OCI-LY7 (cell line): ENCODE measurements around the gene AVPI1. TPM values are rescaled to one million over a fixed set of nuclear protein-coding genes. Genes with fewer than 3 reads are reported as not detected.

Experiments used
- BruUV-seq: library from RNA; stranded (reverse); fragments of 400-500 nt; replicated peaks from 2 replicates; lab custom pipeline; 2021; lab: Mats Ljungman, UMichigan
- CTCF ChIA-PET: fragments of 300-600 bp; sonication (Branson Sonifier 250); formaldehyde crosslinking; loops from one replicate; lab custom pipeline; 2022; ENCODE audit warnings: antibody characterized with exemption; ENCODE audit not compliant: unreplicated experiment; lab: Charles Lee
- POLR2A ChIA-PET: fragments of 300-600 bp; sonication (Branson Sonifier 250); formaldehyde crosslinking; loops from one replicate; lab custom pipeline; 2022; ENCODE audit warnings: antibody characterized with exemption; lab: Charles Lee
- DNase-seq: peaks from one replicate; pipeline ENCODE4 v3.0.0-alpha.2; 2015; ENCODE audit warnings: low spot score
- H2AFZ ChIP-seq: fragments of 200-600 bp; sonication (generic), shearing (Covaris generic); 2 replicates; pipeline ENCODE4 v1.6.1; 2014; ENCODE audit warnings: mild to moderate bottlenecking, antibody characterized with exemption, low read length, moderate library complexity
- H3K27ac ChIP-seq: fragments of 200-600 bp; sonication (generic); 2 replicates; pipeline ENCODE4 v1.5.1; 2014; ENCODE audit warnings: mixed run types, low read depth, mild to moderate bottlenecking, moderate library complexity, low read length, inconsistent platforms; ENCODE audit not compliant: poor library complexity, severe bottlenecking
- H3K36me3 ChIP-seq: fragments of 200-600 bp; sonication (generic); 2 replicates; pipeline ENCODE4 v1.6.1; 2014; ENCODE audit warnings: mild to moderate bottlenecking, antibody characterized with exemption, low read length, moderate library complexity, mixed read lengths; ENCODE audit not compliant: insufficient read depth
- H3K4me1 ChIP-seq: fragments of 200-600 bp; sonication (generic); 2 replicates; pipeline ENCODE4 v1.5.1; 2014; ENCODE audit warnings: mild to moderate bottlenecking, low read length; ENCODE audit not compliant: insufficient read depth, poor library complexity, severe bottlenecking
- H3K4me2 ChIP-seq: fragments of 200-600 bp; sonication (generic); 2 replicates; pipeline ENCODE4 v1.6.1; 2014; ENCODE audit warnings: mild to moderate bottlenecking, low read length
- H3K4me3 ChIP-seq: fragments of 200-600 bp; sonication (generic); 2 replicates; pipeline ENCODE4 v1.5.1; 2014; ENCODE audit warnings: mild to moderate bottlenecking, low read depth, low read length; ENCODE audit not compliant: poor library complexity, severe bottlenecking
- H3K79me2 ChIP-seq: fragments of 200-600 bp; sonication (generic); 2 replicates; pipeline ENCODE4 v1.6.1; 2016; ENCODE audit warnings: low read depth, mild to moderate bottlenecking, low read length, moderate library complexity, mixed read lengths; ENCODE audit not compliant: insufficient read depth
- H3K9me2 ChIP-seq: fragments of 200-600 bp; sonication (generic); 2 replicates; pipeline ENCODE4 v1.6.1; 2016; ENCODE audit warnings: mild to moderate bottlenecking, low read length, mixed read lengths; ENCODE audit not compliant: insufficient read depth
- H3K9me3 ChIP-seq: fragments of 200-600 bp; sonication (generic); 2 replicates; pipeline ENCODE4 v1.6.1; 2014; ENCODE audit warnings: mild to moderate bottlenecking, mixed run types, low read length, mixed read lengths
- H4K20me1 ChIP-seq: fragments of 200-600 bp; sonication (generic); 2 replicates; pipeline ENCODE4 v1.6.1; 2014; ENCODE audit warnings: mild to moderate bottlenecking, antibody characterized with exemption, low read length, moderate library complexity, mixed read lengths; ENCODE audit not compliant: insufficient read depth
- CTCF ChIP-seq: fragments of 200-600 bp; sonication (generic); conservative IDR thresholded peaks from 2 replicates; pipeline ENCODE4 v1.5.1; 2014; ENCODE audit warnings: mild to moderate bottlenecking, antibody characterized with exemption, low read length, moderate library complexity, mixed read lengths
- EZH2phosphoT487 ChIP-seq: fragments of 200-600 bp; sonication (generic); IDR thresholded peaks from 2 replicates; pipeline ENCODE4 v1.6.1; 2018; ENCODE audit warnings: low read depth, borderline replicate concordance, mild to moderate bottlenecking, mixed run types, antibody characterized with exemption, low read length, moderate library complexity, mixed read lengths
- intact Hi-C: fragments of 100-400 bp; cut with micrococcal nuclease; formaldehyde crosslinking; loops from one replicate; pipeline ENCODE4 v1.10.0; 2022; ENCODE audit not compliant: unreplicated experiment
- total RNA-seq, 2 experiments: library from RNA; depleted of rRNA in 1 of 2; stranded (reverse); fragments of >200 nt in 1 of 2; shearing (Covaris generic) in 1 of 2; gene quantifications; 2 replicates each; pipeline ENCODE4 v1.2.3, GENCODE V29; 2014 to 2022

AVPI1 gene
- total RNA-seq, 2 experiments from 2014 or later = 3.2 to 4.6 TPM

GRCh38 chr10:97713339-97713825 is 26.3 kb upstream of the AVPI1 start, which contains the start of gene MARVELD1:
Gene MARVELD1, plus strand, starts transcription at chr10:97713730. Its CDS starts 147 bp downstream, at chr10:97713877.
- CTCF ChIA-PET = no interaction called here
- peak within 1 kb of the TSS; percentile 58; the same call in 1 of the 2 replicates for H2AFZ ChIP-seq
- H3K9me2 ChIP-seq = no peaks in the 10 kb centered on the region
- peak within 1 kb of the TSS; percentile 81 for H3K4me2 ChIP-seq
- H3K4me3 ChIP-seq = peak within 1 kb of the TSS; percentile 62
- H3K27ac ChIP-seq = no peak within 1 kb of the TSS
- no peaks in the 10 kb centered on the region for H3K4me1 ChIP-seq
- POLR2A ChIA-PET = no interaction called here
- no TSS peak for BruUV-seq
- no peaks in the 10 kb centered on the region for H4K20me1 ChIP-seq
- no peaks in the 10 kb centered on the region for H3K36me3 ChIP-seq
- no peak for TF ChIP-seq CTCF
- no peak for TF ChIP-seq EZH2phosphoT487
- no peaks in the 10 kb centered on the region for H3K9me3 ChIP-seq
- no peak for DNase-seq
- H3K79me2 ChIP-seq = no peaks in the 10 kb centered on the region
- intact Hi-C loops = no loop called here

GRCh38 chr10:97711640-97712572 is 24.9 kb upstream of the AVPI1 start:
- Histone ChIP-seq H3K4me2 (no peak overlapping the region), H3K36me3 (no peaks in the 10 kb centered on the region), H2AFZ (no peak overlapping the region), H3K4me3 (no peak overlapping the region), H3K27ac (no peak overlapping the region), H3K9me3 (no peaks in the 10 kb centered on the region), H3K9me2 (no peaks in the 10 kb centered on the region), H4K20me1 (no peaks in the 10 kb centered on the region), H3K79me2 (no peaks in the 10 kb centered on the region), H3K4me1 (no peaks in the 10 kb centered on the region)
- BruUV-seq = no TSS peak
- TF ChIP-seq CTCF = no peak
- no peak for TF ChIP-seq EZH2phosphoT487
- ChIA-PET CTCF (no interaction called here), POLR2A (no interaction called here)
- intact Hi-C loops = no loop called here
- no peak for DNase-seq
